Adrenal gland (tissue), 5 donors: Measurements from ENCODE around the gene CEP104.

Experiments used
- POLR2A ChIP-seq, 2 donors: fragments of 450-650 bp; IDR thresholded peaks; one replicate each; pipeline ENCODE4 v1.6.1; 2017; ENCODE audit warnings: antibody characterized with exemption in 2 of 2, mild to moderate bottlenecking in 2 of 2, moderate library complexity in 1 of 2
- TF ChIP-seq, protein P1 (sequence below), 6 experiments: fragments of 450-650 bp in 4 of 6; fragments of 200-600 bp in 2 of 6; sonication (generic) in 1 of 6; IDR thresholded peaks; 1 replicate in 5 of 6; 2 replicates in 1 of 6; pipeline versions ENCODE4 v1.5.1 to v1.8.0; 2016 to 2021; ENCODE audit warnings: antibody characterized with exemption in 6 of 6, mild to moderate bottlenecking in 2 of 6, moderate library complexity in 1 of 6
- donor health status: DM: no; HTN: no; CAD: no.

DNA sequence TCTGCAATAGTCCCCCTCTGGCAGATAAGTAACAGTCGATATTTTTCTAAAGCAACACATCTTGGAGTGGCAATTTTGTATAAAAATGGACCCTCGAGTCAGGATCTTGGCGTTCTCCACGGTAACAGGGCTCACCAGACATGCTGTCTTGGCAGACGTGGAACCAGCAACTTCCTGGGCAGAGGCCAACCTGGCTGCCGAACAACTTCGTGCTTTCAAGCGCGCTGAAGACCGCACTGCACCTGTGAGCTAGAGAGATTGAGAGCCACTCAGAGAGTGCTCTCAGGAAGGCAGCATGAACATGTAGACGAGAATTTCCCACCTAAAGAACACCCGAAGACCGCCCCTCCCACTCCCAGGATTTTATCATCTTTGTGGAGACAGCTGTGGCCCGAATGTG, 35.7 kb upstream of the CEP104 start:
- TF ChIP-seq, protein P1, sequence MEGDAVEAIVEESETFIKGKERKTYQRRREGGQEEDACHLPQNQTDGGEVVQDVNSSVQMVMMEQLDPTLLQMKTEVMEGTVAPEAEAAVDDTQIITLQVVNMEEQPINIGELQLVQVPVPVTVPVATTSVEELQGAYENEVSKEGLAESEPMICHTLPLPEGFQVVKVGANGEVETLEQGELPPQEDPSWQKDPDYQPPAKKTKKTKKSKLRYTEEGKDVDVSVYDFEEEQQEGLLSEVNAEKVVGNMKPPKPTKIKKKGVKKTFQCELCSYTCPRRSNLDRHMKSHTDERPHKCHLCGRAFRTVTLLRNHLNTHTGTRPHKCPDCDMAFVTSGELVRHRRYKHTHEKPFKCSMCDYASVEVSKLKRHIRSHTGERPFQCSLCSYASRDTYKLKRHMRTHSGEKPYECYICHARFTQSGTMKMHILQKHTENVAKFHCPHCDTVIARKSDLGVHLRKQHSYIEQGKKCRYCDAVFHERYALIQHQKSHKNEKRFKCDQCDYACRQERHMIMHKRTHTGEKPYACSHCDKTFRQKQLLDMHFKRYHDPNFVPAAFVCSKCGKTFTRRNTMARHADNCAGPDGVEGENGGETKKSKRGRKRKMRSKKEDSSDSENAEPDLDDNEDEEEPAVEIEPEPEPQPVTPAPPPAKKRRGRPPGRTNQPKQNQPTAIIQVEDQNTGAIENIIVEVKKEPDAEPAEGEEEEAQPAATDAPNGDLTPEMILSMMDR (IDR thresholded peaks at IDR 0.05) = no peak
- TF ChIP-seq POLR2A (IDR thresholded peaks at IDR 0.05) = no peak
